BJ (cell line): Measurements from ENCODE around the gene AP4B1. TPM values are rescaled to one million over a fixed set of nuclear protein-coding genes. Genes with fewer than 3 reads are reported as not detected.

Source experiments
- CTCF ChIA-PET: fragments of 350-600 bp; formaldehyde crosslinking; extraction: SDS; loops from one replicate; lab custom pipeline; 2021; ENCODE audit warnings: antibody characterized with exemption, inconsistent platforms; lab: Yijun Ruan, JAX
- POLR2A ChIA-PET: fragments of 300-600 bp; sonication (Branson Sonifier 250); formaldehyde crosslinking; extraction: SDS; loops from one replicate; lab custom pipeline; 2021; ENCODE audit warnings: antibody characterized with exemption; lab: Charles Lee
- DNase-seq: peaks from one replicate; pipeline ENCODE4 v3.0.0-alpha.2; 2011; ENCODE audit warnings: low read depth
- H3K27me3 ChIP-seq: 2 replicates; pipeline ENCODE4 v1.6.0; 2011; ENCODE audit warnings: low read length; ENCODE audit not compliant: control insufficient read depth, insufficient read depth
- H3K36me3 ChIP-seq: 2 replicates; pipeline ENCODE4 v1.5.1; 2011; ENCODE audit warnings: low read length; ENCODE audit not compliant: control insufficient read depth, insufficient read depth
- H3K4me3 ChIP-seq: 2 replicates; pipeline ENCODE4 v1.5.1; 2011; ENCODE audit warnings: low read depth, mild to moderate bottlenecking, control low read depth, low read length
- polyA plus RNA-seq: library from polyadenylated mRNA; depleted of rRNA; stranded (reverse); fragments of >200 nt; gene quantifications from 2 replicates; pipeline ENCODE4 v1.2.3, GENCODE V29; 2011
- TF ChIP-seq, protein P1 (sequence below): IDR thresholded peaks from 2 replicates; pipeline ENCODE4 v1.5.1; 2011; ENCODE audit warnings: low read depth, mild to moderate bottlenecking, control low read depth, inconsistent platforms, low read length, moderate library complexity; ENCODE audit not compliant: insufficient read depth

AP4B1 gene
- polyA plus RNA-seq, 1 experiment, result 9.5 TPM

GRCh38 chr1:113904293-113904673 is 316 bp downstream of the AP4B1 start:
- Histone ChIP-seq H3K27me3 (no peaks in the 10 kb centered on the region), H3K4me3 (peak overlapping the region; percentile 51), H3K36me3 (no peaks in the 10 kb centered on the region; the same call in 1 of the 2 replicates)
- DNase-seq, result no peak
- TF ChIP-seq, protein P1, sequence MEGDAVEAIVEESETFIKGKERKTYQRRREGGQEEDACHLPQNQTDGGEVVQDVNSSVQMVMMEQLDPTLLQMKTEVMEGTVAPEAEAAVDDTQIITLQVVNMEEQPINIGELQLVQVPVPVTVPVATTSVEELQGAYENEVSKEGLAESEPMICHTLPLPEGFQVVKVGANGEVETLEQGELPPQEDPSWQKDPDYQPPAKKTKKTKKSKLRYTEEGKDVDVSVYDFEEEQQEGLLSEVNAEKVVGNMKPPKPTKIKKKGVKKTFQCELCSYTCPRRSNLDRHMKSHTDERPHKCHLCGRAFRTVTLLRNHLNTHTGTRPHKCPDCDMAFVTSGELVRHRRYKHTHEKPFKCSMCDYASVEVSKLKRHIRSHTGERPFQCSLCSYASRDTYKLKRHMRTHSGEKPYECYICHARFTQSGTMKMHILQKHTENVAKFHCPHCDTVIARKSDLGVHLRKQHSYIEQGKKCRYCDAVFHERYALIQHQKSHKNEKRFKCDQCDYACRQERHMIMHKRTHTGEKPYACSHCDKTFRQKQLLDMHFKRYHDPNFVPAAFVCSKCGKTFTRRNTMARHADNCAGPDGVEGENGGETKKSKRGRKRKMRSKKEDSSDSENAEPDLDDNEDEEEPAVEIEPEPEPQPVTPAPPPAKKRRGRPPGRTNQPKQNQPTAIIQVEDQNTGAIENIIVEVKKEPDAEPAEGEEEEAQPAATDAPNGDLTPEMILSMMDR, result no peak
- CTCF ChIA-PET, result interaction anchor here (0.5 to 3.8 kb wide), 11 partner anchors 14 to 378 kb away, joined by 3 to 20 read pairs (median 3); partner anchors contain the start of genes BCL2L15 and HIPK1
- POLR2A ChIA-PET, result interaction anchor here (0.8 to 1.3 kb wide), 2 partner anchors 18 to 25 kb away, joined by 3 to 5 read pairs; partner anchors contain the start of gene HIPK1

DNA sequence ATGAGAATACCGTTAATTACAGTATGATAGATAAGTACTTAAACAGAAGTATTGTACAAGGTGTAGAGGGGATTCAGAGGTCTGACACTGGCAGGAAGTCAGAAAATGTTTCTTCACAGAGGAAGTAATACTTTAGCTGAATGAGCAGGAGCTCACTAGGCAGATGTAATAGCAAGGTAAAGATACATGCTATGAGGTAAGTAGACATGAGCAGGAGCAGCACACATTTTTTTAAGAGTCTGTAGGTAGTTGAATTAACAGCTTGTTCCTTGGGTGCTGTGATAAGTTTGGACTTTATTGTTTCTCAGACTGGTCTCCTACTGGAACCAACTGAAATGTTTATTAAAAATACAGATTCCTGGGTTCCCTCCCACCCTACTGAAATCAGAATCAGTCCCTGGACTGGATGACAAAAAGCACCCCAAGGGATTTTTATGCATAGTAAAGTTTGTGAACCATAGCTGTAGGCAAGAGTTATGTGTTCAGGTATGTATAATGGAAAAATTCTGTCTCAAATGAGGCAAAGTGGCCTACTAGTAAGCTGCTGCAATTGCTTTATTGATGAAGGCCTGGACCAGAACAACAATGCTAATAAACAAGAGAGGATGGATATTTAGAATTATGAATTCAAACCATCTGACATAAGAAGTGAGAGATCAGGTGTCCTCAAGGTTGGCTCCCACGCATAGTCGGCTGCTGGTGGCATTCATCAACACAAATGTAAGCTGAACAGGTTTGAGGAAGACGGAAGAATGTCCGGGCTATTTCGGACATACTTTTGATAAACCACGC is 902 bp downstream of the AP4B1 start:
- TF ChIP-seq, protein P1, result no peak
- Histone ChIP-seq H3K27me3 (no peaks in the 10 kb centered on the region), H3K36me3 (no peaks in the 10 kb centered on the region; the same call in 1 of the 2 replicates), H3K4me3 (peak overlapping the region; percentile 51)
- no peak for DNase-seq
- ChIA-PET POLR2A (interaction anchor here (0.8 kb wide), 1 partner anchor 18 kb away, joined by 3 read pairs; no protein-coding TSS in a partner anchor), CTCF (interaction anchor here (0.5 to 3.8 kb wide), 11 partner anchors 14 to 379 kb away, joined by 3 to 20 read pairs (median 3); partner anchors contain the start of genes BCL2L15 and HIPK1)

DNA sequence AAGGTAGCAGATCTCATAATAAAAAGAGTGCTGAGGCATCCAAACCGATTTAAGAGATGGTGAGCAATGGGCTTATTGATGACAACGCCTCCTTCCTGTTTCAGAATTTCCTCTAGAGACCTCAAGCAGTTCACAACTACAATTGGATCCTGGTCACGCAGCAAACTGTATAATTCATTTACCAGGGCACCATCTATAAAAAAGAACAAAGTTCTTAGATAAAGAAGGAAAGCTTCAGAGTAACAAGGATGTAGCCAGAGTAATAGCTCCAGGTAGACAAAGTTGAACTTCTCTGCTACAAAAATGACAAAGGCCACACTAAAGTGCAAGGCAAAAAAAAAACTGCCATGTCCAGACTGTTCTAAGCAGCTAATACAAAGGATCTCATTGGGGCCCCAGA is 3.4 kb downstream of the AP4B1 start:
- ChIA-PET CTCF (interaction anchor here (0.6 to 1.3 kb wide), 3 partner anchors 14 to 102 kb away, joined by 3 to 4 read pairs (median 3); partner anchors contain the start of gene BCL2L15), POLR2A (no interaction called here)
- DNase-seq, result no peak
- TF ChIP-seq, protein P1, result no peak
- Histone ChIP-seq H3K27me3 (no peaks in the 10 kb centered on the region), H3K4me3 (no peak overlapping the region), H3K36me3 (no peaks in the 10 kb centered on the region)

GRCh38 chr1:113899111-113899510 is 5.5 kb downstream of the AP4B1 start:
- CTCF ChIA-PET, result no interaction called here

More at GRCh38 chr1:113899111-113899510, 5.5 kb downstream of the AP4B1 start:
- POLR2A ChIA-PET, result no interaction called here
- Histone ChIP-seq H3K36me3 (peaks cover 2% of the 10 kb centered on the region; the same call in 1 of the 2 replicates), H3K27me3 (no peaks in the 10 kb centered on the region), H3K4me3 (no peak overlapping the region)
- no peak for DNase-seq
- TF ChIP-seq, protein P1, result no peak
